H1 (cell line): ENCODE data around the gene RAET1E. TPM values are rescaled to one million over a fixed set of nuclear protein-coding genes. Genes with fewer than 3 reads are reported as not detected.
A peak's percentile ranks its signal among the peaks of the same experiment; 100 is the strongest.

Experiments
- CTCF ChIA-PET: fragments of 300-600 bp; sonication (Branson Sonifier 250); formaldehyde crosslinking; loops from one replicate; lab custom pipeline; 2021; ENCODE audit not compliant: partially characterized antibody; lab: Charles Lee
- POLR2A ChIA-PET: fragments of 300-600 bp; sonication (Branson Sonifier 250); formaldehyde crosslinking; loops from one replicate; lab custom pipeline; 2021; ENCODE audit warnings: inconsistent platforms; ENCODE audit not compliant: partially characterized antibody; lab: Charles Lee
- DNase-seq, 2 experiments: peaks; one replicate each; pipeline versions ENCODE4 v3.0.0 to v3.0.0-alpha.2; 2010 to 2022; ENCODE audit warnings: low spot score in 2 of 2, low read depth in 1 of 2, mixed read lengths in 1 of 2
- FAIRE-seq: peaks from 2 replicates; lab custom pipeline; 2011; peaks lifted over from hg19 to GRCh38; lab: Jason Lieb, UNC
- H2AFZ ChIP-seq: 2 replicates; pipeline ENCODE4 v1.8.1; 2012; ENCODE audit warnings: low read length, inconsistent platforms
- H2AK5ac ChIP-seq: 2 replicates; pipeline ENCODE4 v1.6.1; 2013; ENCODE audit warnings: low read depth, low read length
- H2BK120ac ChIP-seq: replicated peaks from 2 replicates; pipeline ENCODE3; 2013; ENCODE audit warnings: low read depth, low read length, inconsistent platforms
- H2BK12ac ChIP-seq: 2 replicates; pipeline ENCODE4 v1.6.1; 2013; ENCODE audit warnings: low read depth, low read length
- H2BK15ac ChIP-seq: 2 replicates; pipeline ENCODE4 v1.6.1; 2013; ENCODE audit warnings: low read length
- H2BK20ac ChIP-seq: 2 replicates; pipeline ENCODE4 v1.6.1; 2013; ENCODE audit warnings: low read length
- H2BK5ac ChIP-seq: 2 replicates; pipeline ENCODE4 v1.6.1; 2013; ENCODE audit warnings: low read depth, low read length
- H3K14ac ChIP-seq: 2 replicates; pipeline ENCODE4 v1.6.1; 2013; ENCODE audit warnings: inconsistent platforms; ENCODE audit not compliant: insufficient read length
- H3K18ac ChIP-seq: 2 replicates; pipeline ENCODE4 v1.6.1; 2013; ENCODE audit warnings: low read length; ENCODE audit errors: extremely low read depth
- H3K23ac ChIP-seq: 2 replicates; pipeline ENCODE4 v1.6.1; 2013; ENCODE audit warnings: inconsistent platforms; ENCODE audit not compliant: insufficient read length
- H3K23me2 ChIP-seq: 2 replicates; pipeline ENCODE4 v1.6.1; 2013; ENCODE audit warnings: low read depth, low read length
- H3K27ac ChIP-seq: 2 replicates; pipeline ENCODE4 v1.6.1; 2011; ENCODE audit warnings: low read depth, low read length, inconsistent platforms
- H3K27me3 ChIP-seq, 4 experiments: replicated peaks in 1 of 4; 1 replicate in 1 of 4; 2 replicates in 3 of 4; pipeline versions ENCODE4 v1.6.1 to v1.8.1; 2011 to 2013; ENCODE audit warnings: low read length in 3 of 4, mild to moderate bottlenecking in 3 of 4, inconsistent platforms in 2 of 4, mixed read lengths in 2 of 4, moderate library complexity in 1 of 4; ENCODE audit not compliant: control insufficient read depth in 3 of 4, insufficient read depth in 3 of 4; ENCODE audit errors: extremely low read depth in 1 of 4
- H3K36me3 ChIP-seq, 4 experiments: 2 replicates each; pipeline versions ENCODE4 v1.6.1 to v1.8.1; 2011 to 2013; ENCODE audit warnings: mild to moderate bottlenecking in 4 of 4, low read length in 3 of 4, moderate library complexity in 2 of 4, control low read depth in 1 of 4, inconsistent platforms in 1 of 4; ENCODE audit not compliant: insufficient read depth in 4 of 4, control insufficient read depth in 2 of 4
- H3K4ac ChIP-seq: replicated peaks from 2 replicates; pipeline ENCODE3; 2013; ENCODE audit warnings: low read length, low read depth, mixed read lengths, inconsistent platforms; ENCODE audit not compliant: insufficient read length
- H3K4me1 ChIP-seq, 4 experiments: replicated peaks in 1 of 4; 1 replicate in 1 of 4; 2 replicates in 3 of 4; pipeline versions ENCODE4 v1.6.1 to v1.8.1; 2011 to 2013; ENCODE audit warnings: low read length in 3 of 4, inconsistent platforms in 2 of 4, mixed read lengths in 1 of 4; ENCODE audit not compliant: insufficient read depth in 4 of 4, control insufficient read depth in 3 of 4
- H3K4me2 ChIP-seq, 2 experiments: 2 replicates each; pipeline versions ENCODE4 v1.6.1 to v1.8.1; 2011 to 2013; ENCODE audit warnings: low read depth in 2 of 2, low read length in 2 of 2, control low read depth in 1 of 2, inconsistent platforms in 1 of 2, mild to moderate bottlenecking in 1 of 2; ENCODE audit not compliant: insufficient read depth in 1 of 2
- H3K4me3 ChIP-seq, 4 experiments: fragments of 200-600, 300-600 bp in 1 of 4; sonication (generic), shearing (Covaris generic), sonication (Bioruptor Twin) in 1 of 4; 2 replicates each; pipeline versions ENCODE4 v1.5.1 to v1.8.1; 2011 to 2016; ENCODE audit warnings: low read length in 4 of 4, low read depth in 3 of 4, control low read depth in 2 of 4, inconsistent platforms in 2 of 4, mild to moderate bottlenecking in 2 of 4, mixed read lengths in 1 of 4, moderate library complexity in 1 of 4; ENCODE audit not compliant: insufficient read depth in 2 of 4; ENCODE audit errors: extremely low read depth in 1 of 4
- H3K56ac ChIP-seq: replicated peaks from 2 replicates; pipeline ENCODE3; 2013; ENCODE audit warnings: low read depth, mild to moderate bottlenecking, mixed read lengths, low read length, inconsistent platforms; ENCODE audit not compliant: insufficient read length
- H3K79me1 ChIP-seq: 2 replicates; pipeline ENCODE4 v1.6.1; 2013; ENCODE audit warnings: low read depth, low read length, control low read depth
- H3K79me2 ChIP-seq, 2 experiments: 2 replicates each; pipeline versions ENCODE4 v1.6.1 to v1.8.1; 2012 to 2013; ENCODE audit warnings: low read length in 2 of 2, mild to moderate bottlenecking in 2 of 2, inconsistent platforms in 1 of 2; ENCODE audit not compliant: insufficient read depth in 2 of 2, control insufficient read depth in 1 of 2
- H3K9ac ChIP-seq, 4 experiments: replicated peaks in 1 of 4; 1 replicate in 1 of 4; 2 replicates in 3 of 4; pipeline versions ENCODE4 v1.6.1 to v1.8.1; 2011 to 2013; ENCODE audit warnings: low read depth in 3 of 4, low read length in 3 of 4, control low read depth in 2 of 4, mild to moderate bottlenecking in 2 of 4, moderate library complexity in 2 of 4, inconsistent platforms in 1 of 4; ENCODE audit errors: extremely low read depth in 1 of 4
- H3K9me3 ChIP-seq, 2 experiments: 2 replicates each; pipeline versions ENCODE4 v1.6.1 to v1.8.1; 2012 to 2013; ENCODE audit warnings: mild to moderate bottlenecking in 2 of 2, moderate library complexity in 2 of 2, control low read depth in 1 of 2, inconsistent platforms in 1 of 2, low read depth in 1 of 2, low read length in 1 of 2, mixed read lengths in 1 of 2; ENCODE audit not compliant: insufficient read depth in 2 of 2
- H4K20me1 ChIP-seq, 2 experiments: replicated peaks in 1 of 2; 2 replicates each; pipeline versions ENCODE3 to v1.8.1; 2011 to 2013; ENCODE audit warnings: inconsistent platforms in 2 of 2, low read length in 2 of 2, mild to moderate bottlenecking in 1 of 2; ENCODE audit not compliant: insufficient read depth in 2 of 2, control insufficient read depth in 1 of 2
- H4K5ac ChIP-seq: 2 replicates; pipeline ENCODE4 v1.6.1; 2013; ENCODE audit warnings: low read length, low read depth, mixed read lengths, inconsistent platforms; ENCODE audit not compliant: insufficient read length
- H4K8ac ChIP-seq: 2 replicates; pipeline ENCODE4 v1.8.0; 2013; ENCODE audit warnings: mild to moderate bottlenecking, moderate library complexity, low read length, inconsistent platforms; ENCODE audit not compliant: insufficient read depth; ENCODE audit errors: extremely low read depth
- H4K91ac ChIP-seq: replicated peaks from 2 replicates; pipeline ENCODE3; 2013; ENCODE audit warnings: low read length, mixed read lengths, inconsistent platforms; ENCODE audit not compliant: insufficient read length
- CBX8 ChIP-seq: fragments of 300-800, 300-1000 bp; sonication (generic); IDR thresholded peaks from 2 replicates; pipeline ENCODE4 v1.7.1; 2016; ENCODE audit warnings: low read depth, low read length, borderline replicate concordance
- CEBPB ChIP-seq: IDR thresholded peaks from 2 replicates; pipeline ENCODE4 v1.6.1; 2012; ENCODE audit warnings: low read depth, low read length
- CTBP2 ChIP-seq: IDR thresholded peaks from 2 replicates; pipeline ENCODE4 v1.7.0; 2011; ENCODE audit warnings: borderline replicate concordance, mild to moderate bottlenecking, moderate library complexity, mixed read lengths, low read length; ENCODE audit not compliant: insufficient read depth, insufficient read length
- GABPA ChIP-seq: IDR thresholded peaks from 2 replicates; pipeline ENCODE4 v1.6.1; 2011; ENCODE audit warnings: mild to moderate bottlenecking, low read length, moderate library complexity, borderline replicate concordance; ENCODE audit not compliant: insufficient read depth
- JUND ChIP-seq: IDR thresholded peaks from 2 replicates; pipeline ENCODE4 v1.6.1; 2011; ENCODE audit warnings: mild to moderate bottlenecking, improper control_type of control experiment, low read length
- KDM1A ChIP-seq: fragments of 200-600, 300-600 bp; sonication (generic); IDR thresholded peaks from 2 replicates; pipeline ENCODE4 v1.7.1; 2016; ENCODE audit warnings: mild to moderate bottlenecking, low read length, borderline replicate concordance
- KDM5A ChIP-seq: fragments of 200-600 bp; IDR thresholded peaks from 2 replicates; pipeline ENCODE4 v1.7.1; 2012; ENCODE audit warnings: mild to moderate bottlenecking, low read length, inconsistent platforms, mixed read lengths
- RFX5 ChIP-seq: IDR thresholded peaks from 2 replicates; pipeline ENCODE4 v1.6.1; 2011; ENCODE audit warnings: low read depth, low read length, improper control_type of control experiment, borderline replicate concordance
- YY1 ChIP-seq: IDR thresholded peaks from 2 replicates; pipeline ENCODE4 v1.6.1; 2011; ENCODE audit warnings: low read depth, mild to moderate bottlenecking, low read length
- WGBS, 2 experiments: shearing (Covaris generic) in 1 of 2; methylation state at CpG; one replicate each; pipeline versions ENCODE4 v1.1.6 to v1.1.7; 2013 to 2015; ENCODE audit warnings: low lambda C conversion rate in 2 of 2, mixed read lengths in 2 of 2, inconsistent platforms in 1 of 2, low coverage in 1 of 2, missing lambda C conversion rate in 1 of 2; ENCODE audit not compliant: insufficient replicate concordance in 2 of 2, insufficient coverage in 1 of 2, insufficient read length in 1 of 2; ENCODE audit errors: extremely low coverage in 1 of 2, missing lambda C conversion rate in 1 of 2; 5-methylcytosine and 5-hydroxymethylcytosine counted together
- polyA plus RNA-seq, 7 experiments: library from polyadenylated mRNA; depleted of rRNA in 3 of 7; stranded (reverse) in 5 of 7; unstranded in 2 of 7; fragments of >200 nt in 5 of 7; fragments of 200-250 nt in 2 of 7; gene quantifications; 1 replicate in 5 of 7; 2 replicates in 1 of 7; 4 replicates in 1 of 7; pipeline versions ENCODE4 v1.2.1 to v1.2.3, GENCODE V29; 2011 to 2013; ENCODE audit warnings: missing spikeins in 2 of 7, mixed read lengths in 2 of 7
- total RNA-seq: library from RNA; stranded (reverse); fragmentation: NEBNext Ultra II Directional; extraction: Animal tissue kit (Norgen Biotek cat#: 25700); gene quantifications from 2 replicates; pipeline ENCODE4 v1.2.1, GENCODE V29; 2021

Gene RAET1E
- total and polyA plus RNA-seq, 2 of the 8 experiments (the other 6 are each of a cell fraction or from before 2014, with no cell fraction given) = not detected

GRCh38 chr6:149939356-149939648 is 41.4 kb upstream of the RAET1E start:
- Histone ChIP-seq H3K14ac (no peak overlapping the region), H3K56ac (no peak overlapping the region), H3K4me3 (no peak overlapping the region), H2AK5ac (no peak overlapping the region), H2BK120ac (no peak overlapping the region), H3K27me3 (peaks cover 72 to 97% (median 92%) of the 10 kb centered on the region in 4 experiments), H4K5ac (no peak overlapping the region), H3K4ac (no peak overlapping the region), H2AFZ (no peak overlapping the region), H2BK20ac (no peak overlapping the region), H3K23ac (no peak overlapping the region), H2BK12ac (no peak overlapping the region), H4K91ac (no peak overlapping the region), H3K4me1 (peaks cover 0 to 6% (median 3%) of the 10 kb centered on the region in 4 experiments; a peak in 5 of 7 replicates), H3K9me3 (no peaks in the 10 kb centered on the region), H3K4me2 (peak overlapping the region in 1 of 2 experiments; percentile 58; a peak in 1 of 4 replicates), H3K23me2 (peaks cover 15% of the 10 kb centered on the region; the same call in 1 of the 2 replicates), H4K8ac (no peak overlapping the region), H4K20me1 (peaks cover 6 to 12% of the 10 kb centered on the region in 2 experiments), H2BK15ac (no peak overlapping the region), H3K9ac (no peak overlapping the region), H3K79me1 (no peaks in the 10 kb centered on the region), H3K79me2 (no peaks in the 10 kb centered on the region), H3K27ac (no peak overlapping the region), H3K18ac (no peak overlapping the region), H3K36me3 (peaks cover 0 to 4% (median 0%) of the 10 kb centered on the region in 4 experiments; a peak in 1 of 8 replicates), H2BK5ac (no peak overlapping the region)
- 34% methylated on average over 5 of the region's 5 CpGs; no CpG with 5 or more reads in 1 of the 2 experiments for WGBS, 2 experiments
- CTCF ChIA-PET = no interaction called here
- TF ChIP-seq JUND (no peak), CTBP2 (no peak), KDM5A (no peak), YY1 (no peak), GABPA (no peak), KDM1A (no peak), RFX5 (no peak), CBX8 (no peak; the same call in 1 of the 2 replicates), CEBPB (no peak)
- POLR2A ChIA-PET = interaction anchor here (1.2 kb wide), 1 partner anchor 53 kb away, joined by 4 read pairs; no protein-coding TSS in a partner anchor
- FAIRE-seq (no peak), DNase-seq (no peak)
